SU-DHL-6 (cell line): Measurements from ENCODE around the gene TMA7B.

Experiments
- H2AFZ ChIP-seq: fragments of 200-600 bp; sonication (generic); 2 replicates; pipeline ENCODE4 v1.6.1; 2014; ENCODE audit warnings: low read depth, mild to moderate bottlenecking, moderate library complexity, mixed read lengths, antibody characterized with exemption, low read length; ENCODE audit not compliant: severe bottlenecking
- H3F3A ChIP-seq: fragments of 200-600 bp; shearing (Covaris generic); 2 replicates; pipeline ENCODE4 v1.6.0; 2016; ENCODE audit warnings: antibody characterized with exemption, mild to moderate bottlenecking; ENCODE audit not compliant: insufficient read depth
- H3K27ac ChIP-seq: fragments of 200-600 bp; sonication (generic); 2 replicates; pipeline ENCODE4 v1.5.1; 2016; ENCODE audit warnings: low read depth, mild to moderate bottlenecking, low read length, moderate library complexity, mixed read lengths
- H3K27me3 ChIP-seq: fragments of 200-600 bp; sonication (generic), shearing (Covaris generic); 2 replicates; pipeline ENCODE4 v1.6.0; 2014; ENCODE audit warnings: mild to moderate bottlenecking, low read length
- H3K36me3 ChIP-seq: fragments of 200-600 bp; sonication (generic); 2 replicates; pipeline ENCODE4 v1.6.1; 2014; ENCODE audit warnings: mild to moderate bottlenecking, low read length, mixed read lengths
- H3K4me2 ChIP-seq: fragments of 300-600, 200-600 bp; shearing (Covaris generic), sonication (generic); 2 replicates; pipeline ENCODE4 v1.6.0; 2014; ENCODE audit warnings: low read length, low read depth, mild to moderate bottlenecking; ENCODE audit not compliant: poor library complexity, severe bottlenecking
- H3K4me3 ChIP-seq: fragments of 200-600 bp; sonication (generic); 2 replicates; pipeline ENCODE4 v1.5.1; 2014; ENCODE audit warnings: antibody characterized with exemption, low read length, mild to moderate bottlenecking, mixed read lengths; ENCODE audit not compliant: insufficient read depth, poor library complexity, severe bottlenecking
- H3K79me2 ChIP-seq: fragments of 200-600 bp; sonication (generic); 2 replicates; pipeline ENCODE4 v1.6.1; 2014; ENCODE audit warnings: mild to moderate bottlenecking, low read length, moderate library complexity; ENCODE audit not compliant: insufficient read depth
- H3K9ac ChIP-seq: fragments of 200-600 bp; sonication (generic); 2 replicates; pipeline ENCODE4 v1.7.0; 2014; ENCODE audit warnings: mild to moderate bottlenecking, low read length
- H3K9me2 ChIP-seq: fragments of 200-600 bp; sonication (generic); replicated peaks from 2 replicates; pipeline ENCODE4 v1.6.1; 2014; ENCODE audit warnings: low read length; ENCODE audit not compliant: insufficient read depth
- H3K9me3 ChIP-seq: fragments of 200-600 bp; sonication (generic); 2 replicates; pipeline ENCODE4 v1.6.1; 2014; ENCODE audit warnings: low read length, mixed read lengths; ENCODE audit not compliant: insufficient read depth
- H4K20me1 ChIP-seq: fragments of 200-600 bp; sonication (generic); 2 replicates; pipeline ENCODE4 v1.6.1; 2014; ENCODE audit warnings: low read depth, mild to moderate bottlenecking, antibody characterized with exemption, low read length, moderate library complexity, mixed read lengths
- CTCF ChIP-seq: fragments of 200-600 bp; sonication (generic); IDR thresholded peaks from one replicate; pipeline ENCODE4 v1.5.1; 2017; ENCODE audit warnings: antibody characterized with exemption, mild to moderate bottlenecking, low read length, moderate library complexity; ENCODE audit not compliant: insufficient read depth, poor library complexity, severe bottlenecking
- EZH2phosphoT487 ChIP-seq: fragments of 200-600 bp; sonication (generic), shearing (Covaris generic); conservative IDR thresholded peaks from 2 replicates; pipeline ENCODE4 v1.6.1; 2018; ENCODE audit warnings: mild to moderate bottlenecking, antibody characterized with exemption, low read length, moderate library complexity, mixed read lengths

TMA7B gene

GRCh38 chr22:39952347-39952746, 7.8 kb upstream of the TMA7B start:
- H3K9me2 ChIP-seq = no peaks in the 10 kb centered on the region
- TF ChIP-seq EZH2phosphoT487 = no peak
- TF ChIP-seq CTCF = no peak
- no peaks in the 10 kb centered on the region for H3K79me2 ChIP-seq
- H2AFZ ChIP-seq = no peak overlapping the region
- H3K27me3 ChIP-seq = no peaks in the 10 kb centered on the region; the same call in 1 of the 2 replicates
- H3K36me3 ChIP-seq = no peaks in the 10 kb centered on the region
- no peak overlapping the region for H3K9ac ChIP-seq
- H3K9me3 ChIP-seq = no peaks in the 10 kb centered on the region
- H3F3A ChIP-seq = no peaks in the 10 kb centered on the region
- no peak overlapping the region for H3K4me2 ChIP-seq
- H4K20me1 ChIP-seq = no peaks in the 10 kb centered on the region
- H3K4me3 ChIP-seq = no peak overlapping the region
- no peak overlapping the region for H3K27ac ChIP-seq

GRCh38 chr22:39953101-39953500, 7.1 kb upstream of the TMA7B start:
- Histone ChIP-seq H3K79me2 (no peaks in the 10 kb centered on the region), H3K9ac (no peak overlapping the region)
- no peak for TF ChIP-seq CTCF
- no peak for TF ChIP-seq EZH2phosphoT487

GRCh38 chr22:39954584-39955055, 5.6 kb upstream of the TMA7B start:
- H3K9ac ChIP-seq = no peak overlapping the region
- H3K9me3 ChIP-seq = no peaks in the 10 kb centered on the region
- no peak overlapping the region for H3K27ac ChIP-seq
- H4K20me1 ChIP-seq = no peaks in the 10 kb centered on the region
- no peak overlapping the region for H3K4me3 ChIP-seq
- TF ChIP-seq EZH2phosphoT487 (no peak), CTCF (no peak)
- no peak overlapping the region for H3K4me2 ChIP-seq
- no peaks in the 10 kb centered on the region; the same call in 1 of the 2 replicates for H3K27me3 ChIP-seq
- no peaks in the 10 kb centered on the region for H3K9me2 ChIP-seq
- H3K79me2 ChIP-seq = no peaks in the 10 kb centered on the region
- H3K36me3 ChIP-seq = no peaks in the 10 kb centered on the region
- no peaks in the 10 kb centered on the region for H3F3A ChIP-seq
- H2AFZ ChIP-seq = no peak overlapping the region

More at GRCh38 chr22:39953101-39953500, 7.1 kb upstream of the TMA7B start:
- Histone ChIP-seq H3K4me3 (no peak overlapping the region), H3K9me3 (no peaks in the 10 kb centered on the region), H3K27ac (no peak overlapping the region), H4K20me1 (no peaks in the 10 kb centered on the region), H3K9me2 (no peaks in the 10 kb centered on the region), H2AFZ (no peak overlapping the region), H3F3A (no peaks in the 10 kb centered on the region), H3K36me3 (no peaks in the 10 kb centered on the region), H3K4me2 (no peak overlapping the region), H3K27me3 (no peaks in the 10 kb centered on the region; the same call in 1 of the 2 replicates)

GRCh38 chr22:39955675-39956074, 4.5 kb upstream of the TMA7B start:
- H3K9me3 ChIP-seq = no peaks in the 10 kb centered on the region
- H3K27me3 ChIP-seq = no peaks in the 10 kb centered on the region; the same call in 1 of the 2 replicates

More at GRCh38 chr22:39955675-39956074, 4.5 kb upstream of the TMA7B start:
- Histone ChIP-seq H3K4me2 (no peak overlapping the region), H2AFZ (no peak overlapping the region), H4K20me1 (no peaks in the 10 kb centered on the region), H3K9me2 (no peaks in the 10 kb centered on the region), H3K79me2 (no peaks in the 10 kb centered on the region), H3K36me3 (no peaks in the 10 kb centered on the region), H3K27ac (no peak overlapping the region), H3F3A (no peaks in the 10 kb centered on the region), H3K9ac (no peak overlapping the region), H3K4me3 (no peak overlapping the region)
- no peak for TF ChIP-seq CTCF
- no peak for TF ChIP-seq EZH2phosphoT487
